GM12878 (cell line): ENCODE data around the gene COQ5. TPM values are rescaled to one million over a fixed set of nuclear protein-coding genes. Genes with fewer than 3 reads are reported as not detected.

ENCODE experiments used
- ATAC-seq: fragments of 200-7000 bp; cut with Tn5 transposase; 3 replicates; pipeline ENCODE4 v1.9.1; 2020; ENCODE audit warnings: mild to moderate bottlenecking, moderate library complexity
- BruUV-seq: library from RNA; stranded (reverse); fragments of 400-500 nt; replicated peaks from 2 replicates; lab custom pipeline; 2021; lab: Mats Ljungman, UMichigan
- CTCF ChIA-PET: fragments of 300-600 bp; sonication (Branson Sonifier 250); formaldehyde crosslinking; extraction: SDS; loops from one replicate; lab custom pipeline; 2021; ENCODE audit warnings: inconsistent platforms; lab: Yijun Ruan, JAX
- POLR2A ChIA-PET: fragments of 350-600 bp; formaldehyde crosslinking; extraction: SDS; loops from one replicate; lab custom pipeline; 2021; ENCODE audit warnings: inconsistent platforms; lab: Charles Lee
- RAD21 ChIA-PET: fragments of 300-600 bp; sonication (Branson Sonifier 250); formaldehyde crosslinking; loops from one replicate; lab custom pipeline; 2023; ENCODE audit warnings: antibody characterized with exemption; ENCODE audit not compliant: unreplicated experiment; lab: Charles Lee
- SMC1A ChIA-PET: fragments of 300-600 bp; sonication (Branson Sonifier 250); formaldehyde crosslinking; loops from one replicate; lab custom pipeline; 2023; ENCODE audit not compliant: unreplicated experiment, uncharacterized antibody; lab: Charles Lee
- DNase-seq: peaks from one replicate; pipeline ENCODE4 v3.0.0-alpha.2; 2011; ENCODE audit warnings: low read depth, low spot score
- FAIRE-seq: peaks from 3 replicates; lab custom pipeline; 2011; peaks lifted over from hg19 to GRCh38; lab: Jason Lieb, UNC
- H2AFZ ChIP-seq: 2 replicates; pipeline ENCODE4 v1.6.0; 2011; ENCODE audit warnings: low read depth, low read length, control low read depth; ENCODE audit not compliant: control insufficient read depth
- H3K27ac ChIP-seq: 2 replicates; pipeline ENCODE4 v1.5.1; 2011; ENCODE audit warnings: control low read depth; ENCODE audit not compliant: control insufficient read depth, insufficient read depth
- H3K27me3 ChIP-seq, 2 experiments: replicated peaks in 1 of 2; 2 replicates each; pipeline versions ENCODE4 v1.6.0 to v1.6.1; 2011; ENCODE audit warnings: low read length in 1 of 2; ENCODE audit not compliant: control insufficient read depth in 2 of 2, insufficient read depth in 2 of 2
- H3K36me3 ChIP-seq, 2 experiments: 2 replicates each; pipeline ENCODE4 v1.5.1; 2011; ENCODE audit warnings: low read length in 1 of 2; ENCODE audit not compliant: control insufficient read depth in 2 of 2, insufficient read depth in 2 of 2
- H3K4me1 ChIP-seq: 2 replicates; pipeline ENCODE4 v1.6.1; 2011; ENCODE audit warnings: mild to moderate bottlenecking, low read length, moderate library complexity, mixed read lengths; ENCODE audit not compliant: control insufficient read depth, insufficient read depth
- H3K4me2 ChIP-seq: 2 replicates; pipeline ENCODE4 v1.6.0; 2011; ENCODE audit warnings: control low read depth; ENCODE audit not compliant: control insufficient read depth, insufficient read depth
- H3K4me3 ChIP-seq: fragments of 200-600 bp; sonication (generic); 2 replicates; pipeline ENCODE4 v1.5.1; 2016
- H3K79me2 ChIP-seq: 2 replicates; pipeline ENCODE4 v1.6.0; 2011; ENCODE audit warnings: low read length; ENCODE audit not compliant: control insufficient read depth, insufficient read depth
- H3K9ac ChIP-seq: 2 replicates; pipeline ENCODE4 v1.8.0; 2011; ENCODE audit warnings: low read length, control low read depth, mixed read lengths; ENCODE audit not compliant: control insufficient read depth, insufficient read depth
- H3K9me3 ChIP-seq: replicated peaks from 3 replicates; pipeline ENCODE4 v1.5.1; 2011; ENCODE audit warnings: mild to moderate bottlenecking, low read length; ENCODE audit not compliant: control insufficient read depth, insufficient read depth
- H4K20me1 ChIP-seq: 2 replicates; pipeline ENCODE4 v1.6.0; 2011; ENCODE audit not compliant: control insufficient read depth, insufficient read depth
- CEBPZ ChIP-seq: fragments of 150-350 bp; IDR thresholded peaks from 2 replicates; pipeline ENCODE4 v1.6.1; 2016; ENCODE audit warnings: low read depth, low read length
- IRF5 ChIP-seq: fragments of 450-650 bp; IDR thresholded peaks from 2 replicates; pipeline ENCODE4 v1.6.1; 2017; ENCODE audit warnings: borderline replicate concordance
- NFXL1 ChIP-seq: fragments of 450-650 bp; IDR thresholded peaks from 2 replicates; pipeline ENCODE4 v1.6.1; 2017; ENCODE audit warnings: antibody characterized with exemption, mild to moderate bottlenecking, borderline replicate concordance
- RB1 ChIP-seq: fragments of 450-650 bp; formaldehyde crosslinking; IDR thresholded peaks from 2 replicates; pipeline ENCODE4 v1.6.1; 2017; ENCODE audit warnings: mild to moderate bottlenecking, borderline replicate concordance
- USF1 ChIP-seq: IDR thresholded peaks from 2 replicates; pipeline ENCODE4 v1.6.1; 2011; ENCODE audit warnings: borderline replicate concordance, low read depth, mild to moderate bottlenecking, moderate library complexity, mixed read lengths, low read length; ENCODE audit not compliant: insufficient read depth; ENCODE audit errors: extremely low read length
- YBX1 ChIP-seq: fragments of 450-650 bp; IDR thresholded peaks from 2 replicates; pipeline ENCODE4 v1.6.1; 2016; ENCODE audit warnings: antibody characterized with exemption
- WGBS: methylation state at CpG from one replicate; pipeline ENCODE4 v1.1.6; 2016; ENCODE audit warnings: low lambda C conversion rate; ENCODE audit not compliant: insufficient replicate concordance, insufficient coverage; ENCODE audit errors: missing lambda C conversion rate; 5-methylcytosine and 5-hydroxymethylcytosine counted together
- in situ Hi-C: fragments of 300-500 bp; cut with MboI; formaldehyde crosslinking; loops from 9 replicates; pipeline ENCODE4 v1.14.3; 2018; ENCODE audit warnings: mixed read lengths
- intact Hi-C: fragments of 100-400 bp; cut with micrococcal nuclease; formaldehyde crosslinking; loops from one replicate; pipeline ENCODE4 v1.14.2; 2022; ENCODE audit not compliant: unreplicated experiment
- polyA plus RNA-seq, 11 experiments: library from polyadenylated mRNA; depleted of rRNA in 4 of 11; unstranded in 6 of 11; stranded (reverse) in 5 of 11; fragments of >200 nt; fragmentation: Nextera tagmentation in 4 of 11; fragmentation: Illumina TruSeq in 1 of 11; extraction: Ambion mirVana in 4 of 11; extraction: Trizol in 1 of 11; gene quantifications; 1 replicate in 1 of 11; 2 replicates in 10 of 11; pipeline versions ENCODE4 v1.2.1 to v1.2.3, GENCODE V29; 2011 to 2016; ENCODE audit warnings: inconsistent platforms in 2 of 11, missing spikeins in 2 of 11, low read depth in 1 of 11
- total RNA-seq, 4 experiments: library from RNA; depleted of rRNA in 3 of 4; stranded (reverse); fragments of >200 nt in 3 of 4; fragmentation: Illumina TruSeq in 1 of 4; extraction: Trizol in 1 of 4; gene quantifications; 2 replicates each; pipeline versions ENCODE4 v1.2.1 to v1.2.3, GENCODE V29; 2013 to 2021

COQ5 gene
- total and polyA plus RNA-seq, 10 of the 15 experiments (the other 5 are each of a cell fraction or from before 2014, with no cell fraction given): 24.8 to 69.3 (median 37.8) TPM

DNA sequence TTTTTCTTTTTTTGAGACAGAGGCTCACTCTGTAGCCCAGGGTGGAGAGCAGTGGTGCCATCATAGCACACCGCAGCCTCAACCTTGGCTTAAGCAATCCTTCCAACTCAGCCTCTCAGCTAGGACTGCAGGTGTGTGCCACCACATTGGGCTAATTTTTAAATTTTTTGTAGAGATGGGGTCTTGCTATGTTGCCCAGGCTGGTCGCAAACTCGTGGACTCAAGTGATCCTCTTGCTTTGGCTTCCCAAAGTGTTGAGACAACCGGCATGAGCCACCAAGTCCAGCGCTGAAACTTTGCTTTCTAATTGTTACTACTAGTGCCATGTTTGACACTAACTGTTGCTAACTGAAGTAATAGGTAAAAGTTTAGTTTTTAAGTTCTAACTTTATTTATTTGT, 13.2 kb upstream of the COQ5 start:
- ChIA-PET POLR2A (interaction anchor here (0.6 to 0.8 kb wide), 2 partner anchors 8 to 101 kb away, joined by 3 to 5 read pairs; no protein-coding TSS in a partner anchor), RAD21 (no interaction called here), SMC1A (no interaction called here), CTCF (no interaction called here)
- no TSS peak for BruUV-seq
- Histone ChIP-seq H4K20me1 (peaks cover 1% of the 10 kb centered on the region), H3K27me3 (no peaks in the 10 kb centered on the region), H3K4me3 (no peak overlapping the region), H3K79me2 (peaks cover 66% of the 10 kb centered on the region), H3K36me3 (peaks cover 8 to 20% of the 10 kb centered on the region in 2 experiments), H3K4me2 (no peak overlapping the region), H2AFZ (no peak overlapping the region), H3K9me3 (no peaks in the 10 kb centered on the region), H3K4me1 (peaks cover 15% of the 10 kb centered on the region), H3K9ac (no peak overlapping the region), H3K27ac (no peak overlapping the region)
- intact Hi-C loops (no loop called here), in situ Hi-C loops (no loop called here)
- DNase-seq (no peak), ATAC-seq (no peak), FAIRE-seq (no peak)
- WGBS: 98% methylated on average over 5 of the region's 5 CpGs
- TF ChIP-seq RB1 (no peak), YBX1 (no peak), IRF5 (no peak), CEBPZ (no peak), USF1 (no peak), NFXL1 (no peak)
